Activated CD4-positive, alpha-beta memory T cell treated with anti-CD3 and anti-CD28 coated beads for 36 hours (primary cell): ENCODE data around the gene BAIAP2L1. TPM values are rescaled to one million over a fixed set of nuclear protein-coding genes. Genes with fewer than 3 reads are reported as not detected.
"Not testable (repeated sequence)": the region's sequence is repeated elsewhere in the genome, so short reads cannot be mapped to it uniquely, and the experiment has no call there.

Experiments
- CTCF ChIA-PET: fragments of 350-600 bp; sonication (Branson Sonifier 250); formaldehyde crosslinking; loops from one replicate; lab custom pipeline; 2021; ENCODE audit warnings: antibody characterized with exemption, inconsistent platforms; lab: Charles Lee
- POLR2A ChIA-PET: fragments of 350-600 bp; sonication (Branson Sonifier 250); formaldehyde crosslinking; loops from one replicate; lab custom pipeline; 2021; ENCODE audit warnings: antibody characterized with exemption; lab: Charles Lee
- DNase-seq: peaks from one replicate; pipeline ENCODE4 v3.0.0-alpha.2; 2020
- H3K27ac Mint-ChIP-seq: one replicate; pipeline ENCODE4 v1.8.0; 2021; ENCODE audit warnings: mixed read lengths
- H3K27me3 Mint-ChIP-seq: one replicate; pipeline ENCODE4 v1.8.0; 2021; ENCODE audit warnings: mixed read lengths
- H3K36me3 Mint-ChIP-seq: one replicate; pipeline ENCODE4 v1.8.0; 2021; ENCODE audit warnings: mixed read lengths
- H3K4me1 Mint-ChIP-seq: one replicate; pipeline ENCODE4 v1.8.0; 2021; ENCODE audit warnings: low read depth, mixed read lengths
- H3K4me3 Mint-ChIP-seq: one replicate; pipeline ENCODE4 v1.8.0; 2021; ENCODE audit warnings: mild to moderate bottlenecking, mixed read lengths
- H3K9me3 Mint-ChIP-seq: one replicate; pipeline ENCODE4 v1.8.0; 2021; ENCODE audit warnings: mixed read lengths
- intact Hi-C: fragments of 100-400 bp; cut with micrococcal nuclease; formaldehyde crosslinking; loops from one replicate; pipeline ENCODE4 v1.15.1; 2023
- total RNA-seq, 2 experiments: library from RNA; stranded (reverse); gene quantifications; one replicate each; pipeline ENCODE4 v1.2.3, GENCODE V29; 2021

The BAIAP2L1 gene
- total RNA-seq, 2 experiments from 2014 or later = 3.2 to 4.5 TPM

GRCh38 chr7:98396768-98397167 lies 4.1 kb downstream of the BAIAP2L1 start:
- no peak overlapping the region for H3K4me3 Mint-ChIP-seq
- peaks cover 3% of the 10 kb centered on the region for H3K4me1 Mint-ChIP-seq
- H3K36me3 Mint-ChIP-seq = no peaks in the 10 kb centered on the region
- intact Hi-C loops = no loop called here
- no peak overlapping the region for H3K27ac Mint-ChIP-seq
- DNase-seq = no peak
- ChIA-PET CTCF (interaction anchor here (1.5 kb wide), 1 partner anchor 24 kb away, joined by 4 read pairs; no protein-coding TSS in a partner anchor), POLR2A (no interaction called here)
- peaks cover 13% of the 10 kb centered on the region for H3K27me3 Mint-ChIP-seq
- no peaks in the 10 kb centered on the region for H3K9me3 Mint-ChIP-seq

- no peak overlapping the region for H3K4me3 Mint-ChIP-seq
- CTCF ChIA-PET = no interaction called here
- no peaks in the 10 kb centered on the region for H3K36me3 Mint-ChIP-seq
- peaks cover 3% of the 10 kb centered on the region for H3K4me1 Mint-ChIP-seq
- H3K9me3 Mint-ChIP-seq = no peaks in the 10 kb centered on the region
- no peak overlapping the region for H3K27ac Mint-ChIP-seq
- H3K27me3 Mint-ChIP-seq = peaks cover 13% of the 10 kb centered on the region
- POLR2A ChIA-PET = no interaction called here
- intact Hi-C loops = no loop called here
- DNase-seq = no peak
Observed at GRCh38 chr7:98395951-98396350, 4.9 kb downstream of the BAIAP2L1 start.

DNA sequence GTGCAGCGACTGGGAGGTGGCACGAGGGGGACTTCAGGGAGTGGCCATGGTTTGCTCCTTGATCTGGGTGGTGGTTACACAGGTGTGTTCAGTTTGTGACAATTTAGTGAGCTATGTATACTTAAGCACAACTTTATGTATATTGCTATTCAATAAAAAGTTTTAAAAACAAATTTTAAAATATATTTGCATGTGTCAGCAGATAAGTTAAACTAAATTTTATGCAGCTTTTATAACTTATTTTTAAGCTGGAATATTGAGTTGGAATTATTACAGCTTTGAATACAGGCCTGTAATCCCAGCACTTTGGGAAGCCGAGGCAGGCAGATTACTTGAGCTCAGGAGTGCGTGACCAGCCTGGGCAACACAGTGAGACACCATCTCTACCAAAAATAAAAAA lies 5.4 kb downstream of the BAIAP2L1 start:
- no peak for DNase-seq
- Mint-ChIP-seq H3K36me3 (no peaks in the 10 kb centered on the region), H3K4me1 (peaks cover 3% of the 10 kb centered on the region), H3K9me3 (no peaks in the 10 kb centered on the region), H3K27ac (no peak overlapping the region), H3K4me3 (no peak overlapping the region), H3K27me3 (peaks cover 13% of the 10 kb centered on the region)
- ChIA-PET POLR2A (no interaction called here), CTCF (no interaction called here)
- intact Hi-C loops = no loop called here

GRCh38 chr7:98394377-98394836 lies 6.5 kb downstream of the BAIAP2L1 start:
- no peak for DNase-seq
- intact Hi-C loops = no loop called here
- Mint-ChIP-seq H3K36me3 (no peaks in the 10 kb centered on the region), H3K9me3 (no peaks in the 10 kb centered on the region), H3K4me3 (no peak overlapping the region), H3K4me1 (no peaks in the 10 kb centered on the region), H3K27ac (no peak overlapping the region), H3K27me3 (peaks cover 9% of the 10 kb centered on the region)
- POLR2A ChIA-PET = no interaction called here
- CTCF ChIA-PET = no interaction called here

DNA sequence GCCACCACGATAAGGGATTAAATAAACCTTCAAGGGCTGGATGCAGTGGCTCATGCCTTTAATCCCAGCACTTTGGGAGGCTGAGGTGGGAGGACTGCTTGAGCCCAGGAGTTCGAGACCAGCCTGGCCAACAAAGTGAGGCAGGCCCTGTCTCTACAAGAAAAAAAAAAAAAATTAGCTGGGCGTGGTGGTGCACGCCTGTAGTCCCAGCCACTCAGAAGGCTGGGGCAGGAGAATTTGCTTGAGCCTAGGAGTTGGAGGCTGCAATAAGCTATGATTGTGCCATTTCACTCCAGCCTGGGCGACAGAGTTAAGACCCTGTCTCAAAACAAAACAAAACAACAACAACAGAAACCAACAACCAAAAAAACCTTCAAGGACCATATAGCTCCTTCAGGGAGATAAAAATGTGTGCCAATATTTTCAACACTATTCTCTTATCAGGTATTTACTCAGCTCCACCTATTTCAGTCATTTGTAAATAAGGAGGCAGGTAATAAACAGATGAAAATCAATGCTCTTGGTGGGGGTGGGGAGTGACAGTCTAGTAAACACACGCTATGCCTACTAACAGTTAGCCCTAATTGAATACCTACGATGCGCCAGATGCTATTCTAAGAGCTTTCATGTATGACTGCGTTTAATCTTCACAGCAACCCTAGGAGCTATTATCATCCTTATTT lies 13.2 kb downstream of the BAIAP2L1 start:
- no peak for DNase-seq
- H3K9me3 Mint-ChIP-seq = no peaks in the 10 kb centered on the region
- H3K27ac Mint-ChIP-seq = no peak overlapping the region
- H3K4me1 Mint-ChIP-seq = no peaks in the 10 kb centered on the region
- CTCF ChIA-PET = interaction anchor here (1.3 kb wide), 1 partner anchor 33 kb away, joined by 3 read pairs; no protein-coding TSS in a partner anchor
- intact Hi-C loops = no loop called here
- POLR2A ChIA-PET = interaction anchor here (0.6 kb wide), 1 partner anchor 138 kb away, joined by 3 read pairs; no protein-coding TSS in a partner anchor
- H3K4me3 Mint-ChIP-seq = no peak overlapping the region
- H3K36me3 Mint-ChIP-seq = no peaks in the 10 kb centered on the region
- peaks cover 3% of the 10 kb centered on the region for H3K27me3 Mint-ChIP-seq

DNA sequence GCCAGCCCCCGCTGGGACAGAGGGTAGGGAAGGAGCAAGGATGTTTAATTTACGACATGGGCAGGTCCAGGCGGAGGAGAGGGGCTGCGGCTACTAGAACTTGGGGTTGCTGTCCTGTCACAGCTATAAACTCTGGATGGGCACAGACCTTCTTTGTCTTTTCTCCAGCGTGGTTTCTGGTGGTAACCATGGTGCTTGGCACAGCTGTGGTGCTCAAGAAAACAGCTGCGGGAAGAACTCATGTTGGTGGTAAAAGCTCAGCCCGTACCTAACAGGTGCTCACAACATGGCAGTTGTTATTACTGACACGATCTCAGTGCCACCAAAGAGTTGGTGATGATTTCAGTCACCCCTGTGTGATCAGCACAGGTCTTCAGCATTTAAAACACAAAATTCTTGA lies 13.8 kb downstream of the BAIAP2L1 start:
- POLR2A ChIA-PET = no interaction called here
- Mint-ChIP-seq H3K36me3 (no peaks in the 10 kb centered on the region), H3K4me3 (no peak overlapping the region)

DNA sequence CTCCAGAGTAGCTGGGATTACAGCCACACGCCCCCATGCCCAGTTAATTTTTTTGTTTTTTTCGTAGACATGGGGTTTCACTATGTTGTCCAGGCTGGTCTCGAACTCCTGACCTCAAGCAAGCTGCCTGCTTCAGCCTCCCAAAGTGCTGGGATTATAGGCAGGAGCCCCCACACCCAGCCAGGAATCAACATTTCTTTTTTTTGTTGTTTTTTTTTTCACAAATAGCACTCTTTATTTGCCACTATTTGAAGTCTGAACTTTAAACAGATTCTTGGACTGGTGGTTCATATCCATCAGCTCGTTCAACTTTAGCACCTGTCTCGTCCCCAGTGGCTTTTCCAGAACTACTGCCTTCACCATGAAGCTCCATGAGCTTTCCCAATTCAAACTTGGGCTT lies 15.4 kb downstream of the BAIAP2L1 start:
- H3K4me1 Mint-ChIP-seq, H3K4me3 Mint-ChIP-seq, CTCF ChIA-PET, intact Hi-C loops, DNase-seq, POLR2A ChIA-PET, H3K9me3 Mint-ChIP-seq, H3K27ac Mint-ChIP-seq, H3K36me3 Mint-ChIP-seq, H3K27me3 Mint-ChIP-seq: not testable (repeated sequence)

More for the DNA sequence above, 13.8 kb downstream of the BAIAP2L1 start:
- Mint-ChIP-seq H3K27me3 (peaks cover 3% of the 10 kb centered on the region), H3K4me1 (no peaks in the 10 kb centered on the region), H3K9me3 (no peaks in the 10 kb centered on the region), H3K27ac (no peak overlapping the region)
- no peak for DNase-seq
- intact Hi-C loops = no loop called here
- CTCF ChIA-PET = interaction anchor here (1.3 kb wide), 1 partner anchor 34 kb away, joined by 3 read pairs; no protein-coding TSS in a partner anchor

- no peaks in the 10 kb centered on the region for H3K9me3 Mint-ChIP-seq
- CTCF ChIA-PET = no interaction called here
- H3K4me3 Mint-ChIP-seq = no peak overlapping the region
- H3K27ac Mint-ChIP-seq = no peak overlapping the region
- DNase-seq = no peak
- POLR2A ChIA-PET = no interaction called here
- no peaks in the 10 kb centered on the region for H3K36me3 Mint-ChIP-seq
- intact Hi-C loops = no loop called here
- no peaks in the 10 kb centered on the region for H3K4me1 Mint-ChIP-seq
- H3K27me3 Mint-ChIP-seq = no peaks in the 10 kb centered on the region
Observed at GRCh38 chr7:98378210-98378819, 22.6 kb downstream of the BAIAP2L1 start.

DNA sequence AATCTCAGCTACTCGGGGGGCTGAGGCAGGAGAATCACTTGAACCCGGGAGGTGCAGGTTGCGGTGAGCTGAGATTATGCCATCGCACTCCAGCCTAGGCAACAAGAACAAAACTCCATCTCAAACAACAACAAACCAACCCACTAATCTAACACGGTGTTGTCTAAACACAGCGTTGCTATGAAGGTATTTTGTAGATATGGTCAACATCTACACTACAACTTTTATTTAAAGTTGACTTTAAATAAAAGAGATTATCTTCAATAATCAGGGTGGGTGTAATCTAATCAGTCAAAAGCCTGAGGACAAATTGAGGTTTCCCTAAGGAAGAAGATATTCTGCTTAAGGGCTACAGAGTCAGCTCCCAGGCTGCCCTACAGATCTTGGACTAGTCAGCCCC lies 24.2 kb downstream of the BAIAP2L1 start:
- intact Hi-C loops = no loop called here
- no peak overlapping the region for H3K4me3 Mint-ChIP-seq
- H3K9me3 Mint-ChIP-seq = no peaks in the 10 kb centered on the region
- no peaks in the 10 kb centered on the region for H3K36me3 Mint-ChIP-seq
- no peaks in the 10 kb centered on the region for H3K27me3 Mint-ChIP-seq
- no peak for DNase-seq
- H3K27ac Mint-ChIP-seq = no peak overlapping the region
- no peaks in the 10 kb centered on the region for H3K4me1 Mint-ChIP-seq
- CTCF ChIA-PET = no interaction called here
- POLR2A ChIA-PET = no interaction called here

DNA sequence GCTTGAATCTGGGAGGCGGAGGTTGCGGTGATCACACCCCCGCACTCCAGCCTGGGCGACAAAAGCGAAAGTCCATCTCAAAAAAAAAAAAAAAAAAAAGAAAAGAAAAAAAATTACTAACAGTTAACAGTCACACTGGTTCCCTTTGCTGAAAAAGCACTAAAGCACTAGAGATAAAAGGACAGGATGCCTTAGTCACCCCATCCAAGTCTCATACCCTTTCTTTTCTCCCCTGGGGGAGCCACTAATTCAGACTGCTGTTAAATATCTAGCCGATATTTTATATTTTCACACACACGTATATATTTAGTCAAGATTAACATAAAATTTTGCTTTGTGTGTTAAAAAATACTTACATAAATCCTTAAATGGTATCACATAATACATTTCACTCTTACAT lies 25.2 kb downstream of the BAIAP2L1 start:
- Mint-ChIP-seq H3K4me3 (no peak overlapping the region), H3K9me3 (no peaks in the 10 kb centered on the region)
- CTCF ChIA-PET = no interaction called here

GRCh38 chr7:98374285-98374680 lies 26.6 kb downstream of the BAIAP2L1 start:
- POLR2A ChIA-PET = no interaction called here

More for the DNA sequence above, 25.2 kb downstream of the BAIAP2L1 start:
- POLR2A ChIA-PET = no interaction called here
- Mint-ChIP-seq H3K36me3 (no peaks in the 10 kb centered on the region), H3K4me1 (no peaks in the 10 kb centered on the region), H3K27ac (no peak overlapping the region), H3K27me3 (no peaks in the 10 kb centered on the region)
- intact Hi-C loops = no loop called here
- no peak for DNase-seq

GRCh38 chr7:98372993-98373392 lies 27.9 kb downstream of the BAIAP2L1 start:
- no peak overlapping the region for H3K4me3 Mint-ChIP-seq
- no peak for DNase-seq
- no peaks in the 10 kb centered on the region for H3K4me1 Mint-ChIP-seq
- CTCF ChIA-PET = no interaction called here
- no peak overlapping the region for H3K27ac Mint-ChIP-seq
- intact Hi-C loops = no loop called here
- H3K9me3 Mint-ChIP-seq = no peaks in the 10 kb centered on the region
- H3K36me3 Mint-ChIP-seq = no peaks in the 10 kb centered on the region
- no peaks in the 10 kb centered on the region for H3K27me3 Mint-ChIP-seq
- POLR2A ChIA-PET = no interaction called here

More at GRCh38 chr7:98374285-98374680, 26.6 kb downstream of the BAIAP2L1 start:
- CTCF ChIA-PET = no interaction called here
- H3K27ac Mint-ChIP-seq = no peak overlapping the region
- H3K4me3 Mint-ChIP-seq = no peak overlapping the region
- H3K9me3 Mint-ChIP-seq = no peaks in the 10 kb centered on the region
- no peaks in the 10 kb centered on the region for H3K36me3 Mint-ChIP-seq
- no peaks in the 10 kb centered on the region for H3K27me3 Mint-ChIP-seq
- intact Hi-C loops = no loop called here
- no peaks in the 10 kb centered on the region for H3K4me1 Mint-ChIP-seq
- DNase-seq = no peak
